ENCODE data around the gene CD300E.

GRCh38 chr17:74605361-74605760 lies 18.2 kb downstream of the CD300E start:
- TF ChIP-seq POLR2A (IDR thresholded peaks at IDR 0.05) (no peak), CTCF (IDR thresholded peaks at IDR 0.05) (no peak)
